Fibroblast of skin of left quadriceps (primary cell): ENCODE results near the gene FCER1G.
A peak's percentile ranks its signal among the peaks of the same experiment; 100 is the strongest.
"Not testable (repeated sequence)": the region's sequence is repeated elsewhere in the genome, so short reads cannot be mapped to it uniquely, and the experiment has no call there.

ENCODE experiments used
- DNase-seq, 2 experiments: peaks; one replicate each; pipeline ENCODE4 v3.0.0-alpha.2; 2013; ENCODE audit warnings: low read depth in 2 of 2

The FCER1G gene

GRCh38 chr1:161206411-161207140 is 8.5 kb upstream of the FCER1G start:
- DNase-seq, result no peak

DNA sequence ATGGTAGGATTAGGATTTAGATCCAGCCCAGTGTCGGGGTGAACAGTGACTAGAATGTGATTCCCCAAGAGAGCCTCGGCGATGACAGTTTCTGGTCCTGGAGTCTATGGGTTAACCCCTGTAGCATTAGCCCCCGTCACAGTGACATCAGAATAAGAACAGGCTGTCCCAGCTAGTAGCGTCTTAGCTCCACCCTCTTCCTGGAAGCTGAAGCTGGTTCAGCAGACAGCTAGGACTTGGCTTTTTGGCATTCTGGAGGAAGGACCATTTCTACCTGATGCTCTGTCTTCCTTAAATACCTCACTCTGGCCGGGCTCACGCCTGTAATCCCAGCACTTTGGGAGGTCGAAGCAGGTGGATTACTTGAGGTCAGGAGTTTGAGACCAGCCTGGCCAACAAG is 7.9 kb upstream of the FCER1G start:
- DNase-seq, result no peak

- no peak for DNase-seq
These were observed 5.2 kb upstream of the FCER1G start for GRCh38 chr1:161209790-161210409.

DNA sequence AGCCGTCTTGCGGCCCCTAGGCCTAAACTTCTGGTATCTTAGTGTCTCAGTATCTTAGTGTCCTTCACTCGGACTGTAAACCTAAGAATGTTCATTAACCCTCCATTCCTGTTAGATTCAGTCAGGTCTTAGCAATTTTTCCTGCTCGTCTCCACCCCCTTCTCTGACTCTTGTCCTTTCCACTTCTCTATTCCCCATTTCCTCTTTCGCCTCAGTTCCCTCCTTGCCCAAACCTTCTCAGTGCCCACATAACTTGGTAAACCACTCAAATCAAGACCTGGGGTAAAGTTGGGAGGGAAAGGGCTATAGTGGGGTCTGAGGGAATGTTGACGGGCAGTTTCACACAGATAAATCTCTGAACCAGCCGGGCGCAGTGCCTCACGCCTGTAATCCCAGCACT is 726 bp upstream of the FCER1G start:
- DNase-seq, result no peak

DNA sequence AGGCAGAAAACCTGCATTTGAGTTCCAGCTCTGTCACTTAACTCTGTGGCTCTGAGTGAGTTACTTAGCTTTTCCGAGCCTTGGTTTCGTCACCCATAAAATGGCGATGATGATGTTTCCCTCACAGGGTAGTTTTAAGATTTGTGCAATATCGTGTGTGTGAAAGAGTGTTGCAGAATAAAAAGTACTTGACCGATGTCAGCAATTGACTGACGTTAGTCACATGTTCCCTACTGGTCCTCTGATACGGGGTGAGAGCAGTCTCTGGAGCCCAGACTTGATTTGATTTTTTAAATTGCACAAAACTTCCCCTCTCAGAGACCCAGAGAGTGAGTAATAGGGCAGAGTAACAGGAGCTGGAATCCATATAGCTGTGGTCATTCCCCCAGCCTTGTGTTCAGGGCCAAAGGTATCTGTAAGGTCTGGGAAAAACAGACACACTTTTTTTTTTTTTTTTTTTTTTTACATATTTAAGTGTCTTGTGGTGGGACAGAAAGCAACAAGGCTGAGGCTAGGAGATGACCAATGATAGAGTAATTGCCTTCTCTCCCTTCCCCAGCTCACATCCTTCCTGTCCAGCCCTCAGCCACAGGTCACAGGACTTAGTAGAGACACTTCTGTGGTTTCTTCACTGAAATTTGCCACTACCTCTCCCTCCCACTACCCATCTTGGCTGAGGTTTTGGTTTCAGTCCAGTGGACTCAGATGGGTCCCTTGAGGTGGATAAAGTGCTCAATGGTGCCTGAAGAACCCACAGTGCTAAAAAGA is 2.0 kb downstream of the FCER1G start:
- no peak for DNase-seq

- no peak for DNase-seq
These were observed 2.7 kb downstream of the FCER1G start for GRCh38 chr1:161217831-161218230.

DNA sequence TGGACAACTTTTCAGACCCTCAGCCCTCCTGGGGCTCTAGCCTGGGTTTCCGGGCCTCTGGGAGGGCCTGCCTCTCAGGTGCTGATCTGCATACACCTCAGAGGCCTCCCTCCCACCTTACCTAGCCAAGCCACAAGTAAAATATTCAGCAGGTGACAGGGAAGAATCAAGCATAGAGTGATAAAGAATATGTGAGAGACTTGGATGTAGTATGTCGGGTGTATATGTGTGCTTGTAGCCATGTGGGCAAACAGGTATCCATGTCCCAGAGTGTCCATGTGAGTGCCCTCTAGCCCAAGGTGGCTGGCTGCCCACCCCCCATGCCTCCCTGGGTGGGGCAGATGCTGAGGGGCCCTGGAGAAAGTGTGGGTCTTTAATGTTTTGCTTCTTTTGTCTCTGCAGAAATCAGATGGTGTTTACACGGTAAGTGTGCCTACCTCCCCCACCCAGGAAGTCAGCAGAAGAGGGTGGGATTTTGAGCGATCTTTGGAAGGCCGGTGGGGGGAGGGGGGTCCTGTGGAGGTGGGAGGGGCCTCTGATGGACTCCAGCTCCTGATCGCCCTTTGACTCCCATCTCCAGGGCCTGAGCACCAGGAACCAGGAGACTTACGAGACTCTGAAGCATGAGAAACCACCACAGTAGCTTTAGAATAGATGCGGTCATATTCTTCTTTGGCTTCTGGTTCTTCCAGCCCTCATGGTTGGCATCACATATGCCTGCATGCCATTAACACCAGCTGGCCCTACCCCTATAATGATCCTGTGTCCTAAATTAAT is 3.4 kb downstream of the FCER1G start:
- no peak for DNase-seq

- DNase-seq, result no peak
These were observed 4.2 kb downstream of the FCER1G start for GRCh38 chr1:161219078-161219892.

DNA sequence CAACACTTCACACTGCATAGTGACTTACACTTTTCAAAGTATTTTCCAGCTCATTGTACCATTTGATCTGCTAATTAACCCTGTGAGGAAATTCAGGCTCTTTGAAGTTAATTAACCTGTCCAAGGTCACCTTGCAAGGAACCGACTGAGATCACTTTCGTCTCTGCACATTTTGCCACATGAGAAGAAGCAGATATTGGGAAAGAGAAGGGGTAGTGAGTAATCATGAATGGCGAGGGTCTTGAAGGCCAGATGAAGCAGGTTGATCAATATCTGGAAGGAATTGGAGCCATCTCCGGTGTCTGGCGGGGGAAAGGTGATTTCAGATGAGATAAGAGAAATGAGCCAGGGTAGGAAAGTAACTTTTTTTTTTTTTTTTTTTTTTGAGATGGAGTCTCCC is 4.9 kb downstream of the FCER1G start:
- DNase-seq, result no peak

DNA sequence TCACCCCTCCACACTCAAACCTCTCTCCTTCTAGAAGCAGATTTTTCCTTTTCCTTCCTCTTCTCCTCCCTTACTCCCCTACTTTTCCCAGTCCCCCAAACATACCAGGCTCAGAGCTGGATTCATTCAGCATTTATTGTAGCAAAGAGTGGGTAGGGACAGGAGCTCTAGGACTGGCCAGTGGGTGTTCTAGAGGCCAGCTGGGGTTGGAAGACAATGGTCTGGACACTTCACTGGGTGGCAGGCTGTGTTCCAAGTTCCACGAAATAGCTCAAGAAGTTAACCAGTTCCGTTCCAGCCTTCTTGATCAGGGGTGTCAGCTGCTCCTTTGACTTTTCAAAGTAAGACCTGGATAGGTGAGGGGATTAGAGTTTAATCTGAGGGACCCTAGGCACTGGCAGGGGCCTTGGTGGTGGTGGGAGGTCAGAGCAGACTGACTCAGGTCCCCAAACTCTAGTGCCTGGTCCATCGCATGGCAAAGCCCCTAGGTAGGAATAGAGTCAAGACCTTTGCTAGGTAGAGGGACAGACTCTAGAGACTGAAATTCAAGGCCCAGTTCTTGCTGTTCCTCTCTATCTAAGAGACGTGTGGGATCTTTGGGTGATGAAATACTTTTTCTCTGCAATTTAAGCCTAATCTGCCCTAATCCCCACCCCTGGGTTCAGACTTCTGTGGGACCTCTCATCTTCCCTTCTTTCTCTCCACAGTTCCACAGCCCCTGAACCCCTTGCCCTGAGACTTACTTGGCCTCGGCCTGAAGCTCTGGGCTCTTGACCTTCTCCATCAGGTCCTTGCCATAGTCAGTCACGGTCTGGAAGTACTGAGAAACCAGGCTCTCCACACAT is 7.3 kb downstream of the FCER1G start:
- DNase-seq, result no peak

GRCh38 chr1:161223805-161224694 is 9.0 kb downstream of the FCER1G start:
- DNase-seq, result no peak

GRCh38 chr1:161224695-161225087 is 9.6 kb downstream of the FCER1G start:
- DNase-seq, result not testable (repeated sequence)

- DNase-seq, result no peak
These were observed 10.1 kb downstream of the FCER1G start for GRCh38 chr1:161225178-161225533.

GRCh38 chr1:161225534-161226319 is 10.6 kb downstream of the FCER1G start, which contains the start of gene TOMM40L:
TSS of gene TOMM40L (plus strand) at chr1:161226060. CDS start at chr1:161226490, 430 bp downstream.
- peak; percentile 99 for DNase-seq

GRCh38 chr1:161226320-161226711 is 11.2 kb downstream of the FCER1G start:
- DNase-seq, result no peak

GRCh38 chr1:161226759-161227158 is 11.7 kb downstream of the FCER1G start:
- DNase-seq, result no peak

DNA sequence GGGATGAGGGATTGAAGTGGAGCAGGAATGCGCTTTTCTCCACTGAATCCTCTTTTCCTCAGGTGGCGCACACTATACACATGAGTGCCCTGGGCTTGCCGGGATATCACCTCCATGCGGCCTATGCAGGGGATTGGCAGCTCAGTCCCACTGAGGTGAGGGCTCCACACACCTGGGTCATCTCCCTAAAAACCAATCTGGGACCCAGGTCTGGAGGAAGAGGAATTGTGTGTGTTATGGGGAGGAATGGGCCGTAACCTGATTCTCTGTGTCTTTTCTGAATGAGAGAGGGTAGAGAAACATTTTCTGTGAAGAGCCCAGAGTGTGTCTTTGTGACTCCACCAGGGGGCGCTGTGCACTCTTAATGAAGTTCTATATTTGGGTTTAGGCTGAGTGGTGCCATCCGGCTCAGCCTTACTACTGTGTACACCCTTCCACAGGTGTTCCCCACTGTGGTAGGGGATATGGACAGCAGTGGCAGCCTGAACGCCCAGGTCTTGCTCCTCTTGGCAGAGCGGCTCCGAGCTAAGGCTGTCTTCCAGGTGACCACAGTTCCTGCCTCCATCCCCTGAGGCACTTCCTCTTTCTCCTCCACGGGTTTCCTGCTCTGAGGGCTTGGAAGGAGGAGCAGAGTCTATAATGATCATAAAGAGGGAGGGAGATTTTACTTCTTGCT is 12.2 kb downstream of the FCER1G start:
- DNase-seq, result peak; percentile 26 to 39

GRCh38 chr1:161228032-161228431 is 12.9 kb downstream of the FCER1G start:
- DNase-seq, result no peak
